Mesothelial cell of epicardium (in vitro differentiated cells): ENCODE results near the gene HOXB9. TPM values are rescaled to one million over a fixed set of nuclear protein-coding genes. Genes with fewer than 3 reads are reported as not detected.

Source experiments
- DNase-seq, 2 experiments: peaks; one replicate each; pipeline ENCODE4 v3.0.0; 2021; ENCODE audit warnings: low spot score in 2 of 2; ENCODE audit not compliant: unreplicated experiment in 2 of 2
- H3K27ac Mint-ChIP-seq: 2 replicates; pipeline ENCODE4 v1.8.0; 2021; ENCODE audit warnings: mixed read lengths
- H3K27me3 Mint-ChIP-seq: 2 replicates; pipeline ENCODE4 v1.8.0; 2021; ENCODE audit warnings: low read depth, mixed read lengths
- H3K36me3 Mint-ChIP-seq: 2 replicates; pipeline ENCODE4 v1.8.0; 2021; ENCODE audit warnings: mixed read lengths
- H3K4me1 Mint-ChIP-seq: 2 replicates; pipeline ENCODE4 v1.8.0; 2021; ENCODE audit warnings: mixed read lengths
- H3K4me3 Mint-ChIP-seq: 2 replicates; pipeline ENCODE4 v1.8.0; 2021; ENCODE audit warnings: mild to moderate bottlenecking, moderate library complexity, mixed read lengths
- H3K9me3 Mint-ChIP-seq: 2 replicates; pipeline ENCODE4 v1.8.0; 2021; ENCODE audit warnings: mixed read lengths
- CTCF ChIP-seq: fragments of 200-600 bp; sonication (generic); IDR thresholded peaks from one replicate; pipeline ENCODE4 v1.5.0; 2021; ENCODE audit warnings: antibody characterized with exemption; ENCODE audit not compliant: unreplicated experiment
- total RNA-seq: library from RNA; stranded (reverse); gene quantifications from 3 replicates; pipeline ENCODE4 v1.2.1, GENCODE V29; 2021

HOXB9 gene
- total RNA-seq, 1 donor from 2014 or later = 35.4 TPM

- Mint-ChIP-seq H3K9me3 (peaks cover 4% of the 10 kb centered on the region), H3K27me3 (peaks cover 54% of the 10 kb centered on the region), H3K27ac (no peak overlapping the region), H3K4me3 (no peak overlapping the region), H3K4me1 (peaks cover 17% of the 10 kb centered on the region), H3K36me3 (no peaks in the 10 kb centered on the region)
- no peak for TF ChIP-seq CTCF
- no peak for DNase-seq
Observed at GRCh38 chr17:48649741-48650140, 23.6 kb upstream of the HOXB9 start.

GRCh38 chr17:48647963-48648245 lies 21.7 kb upstream of the HOXB9 start:
- Mint-ChIP-seq H3K27me3 (peaks cover 73% of the 10 kb centered on the region), H3K4me1 (peaks cover 33% of the 10 kb centered on the region), H3K36me3 (no peaks in the 10 kb centered on the region), H3K9me3 (peaks cover 4% of the 10 kb centered on the region), H3K4me3 (peak overlapping the region; percentile 85), H3K27ac (peak overlapping the region; percentile 76)
- DNase-seq = no peak
- TF ChIP-seq CTCF = no peak

- no peaks in the 10 kb centered on the region for H3K36me3 Mint-ChIP-seq
- peaks cover 39% of the 10 kb centered on the region for H3K4me1 Mint-ChIP-seq
- H3K9me3 Mint-ChIP-seq = peaks cover 4% of the 10 kb centered on the region
- peak overlapping the region; percentile 89 for H3K27ac Mint-ChIP-seq
- peaks cover 77% of the 10 kb centered on the region for H3K27me3 Mint-ChIP-seq
- peak overlapping the region; percentile 85 for H3K4me3 Mint-ChIP-seq
- DNase-seq = no peak
- TF ChIP-seq CTCF = no peak
Observed at GRCh38 chr17:48647103-48647962, 21.2 kb upstream of the HOXB9 start.

GRCh38 chr17:48646183-48647102 lies 20.3 kb upstream of the HOXB9 start:
- H3K9me3 Mint-ChIP-seq = no peaks in the 10 kb centered on the region
- no peak for TF ChIP-seq CTCF
- peak in 1 of 2 experiments; percentile 59 for DNase-seq
- H3K27ac Mint-ChIP-seq = peak overlapping the region; percentile 95
- H3K4me3 Mint-ChIP-seq = peak overlapping the region; percentile 85
- H3K27me3 Mint-ChIP-seq = peaks cover 82% of the 10 kb centered on the region
- no peaks in the 10 kb centered on the region for H3K36me3 Mint-ChIP-seq
- H3K4me1 Mint-ChIP-seq = peaks cover 45% of the 10 kb centered on the region

GRCh38 chr17:48645639-48646182 lies 19.6 kb upstream of the HOXB9 start:
- no peak for TF ChIP-seq CTCF
- Mint-ChIP-seq H3K27ac (peak overlapping the region; percentile 95), H3K36me3 (no peaks in the 10 kb centered on the region), H3K4me3 (peak overlapping the region; percentile 85), H3K9me3 (no peaks in the 10 kb centered on the region), H3K27me3 (peaks cover 90% of the 10 kb centered on the region), H3K4me1 (peaks cover 49% of the 10 kb centered on the region)
- DNase-seq = no peak
